Ascending aorta (tissue), 2 donors: ENCODE results near the gene CENPT. TPM values are rescaled to one million over a fixed set of nuclear protein-coding genes. Genes with fewer than 3 reads are reported as not detected.

ENCODE experiments used
- DNase-seq, 2 donors: peaks; one replicate each; pipeline ENCODE4 v3.0.0-alpha.2; 2019; ENCODE audit warnings: low spot score in 2 of 2
- H3K27ac ChIP-seq, 2 donors: fragments of 200-600 bp; sonication (generic); one replicate each; pipeline ENCODE4 v1.5.1; 2016 to 2017; ENCODE audit warnings: mild to moderate bottlenecking in 1 of 2
- H3K27me3 ChIP-seq: fragments of 200-600 bp; sonication (generic); one replicate; pipeline ENCODE4 v1.5.1; 2017
- H3K36me3 ChIP-seq, 2 donors: fragments of 200-600 bp; sonication (generic); one replicate each; pipeline ENCODE4 v1.5.1; 2016
- H3K4me1 ChIP-seq, 2 donors: fragments of 200-600 bp; sonication (generic); one replicate each; pipeline ENCODE4 v1.5.1; 2016 to 2017; ENCODE audit warnings: mild to moderate bottlenecking in 1 of 2
- H3K4me3 ChIP-seq, 2 donors: fragments of 200-600 bp; sonication (generic); one replicate each; pipeline ENCODE4 v1.5.1; 2016 to 2017; ENCODE audit warnings: mild to moderate bottlenecking in 1 of 2
- H3K9me3 ChIP-seq, 2 donors: fragments of 200-600 bp; sonication (generic); one replicate each; pipeline ENCODE4 v1.5.1; 2016
- CTCF ChIP-seq, 3 experiments: fragments of 200-600 bp in 2 of 3; fragments of 450-650 bp in 1 of 3; sonication (generic) in 2 of 3; IDR thresholded peaks; one replicate each; pipeline ENCODE4 v1.5.1; 2016 to 2019; ENCODE audit warnings: antibody characterized with exemption in 3 of 3, mild to moderate bottlenecking in 1 of 3, moderate library complexity in 1 of 3
- intact Hi-C: fragments of 100-400 bp; cut with DNase I; formaldehyde crosslinking; loops from one replicate; pipeline ENCODE4 v1.15.1; 2023
- total RNA-seq: library from RNA; depleted of rRNA; stranded (reverse); fragments of >200 nt; gene quantifications from one replicate; pipeline ENCODE4 v1.1.0, GENCODE V29; 2016

Gene CENPT
- total RNA-seq, 1 donor from 2014 or later = 220 TPM

DNA sequence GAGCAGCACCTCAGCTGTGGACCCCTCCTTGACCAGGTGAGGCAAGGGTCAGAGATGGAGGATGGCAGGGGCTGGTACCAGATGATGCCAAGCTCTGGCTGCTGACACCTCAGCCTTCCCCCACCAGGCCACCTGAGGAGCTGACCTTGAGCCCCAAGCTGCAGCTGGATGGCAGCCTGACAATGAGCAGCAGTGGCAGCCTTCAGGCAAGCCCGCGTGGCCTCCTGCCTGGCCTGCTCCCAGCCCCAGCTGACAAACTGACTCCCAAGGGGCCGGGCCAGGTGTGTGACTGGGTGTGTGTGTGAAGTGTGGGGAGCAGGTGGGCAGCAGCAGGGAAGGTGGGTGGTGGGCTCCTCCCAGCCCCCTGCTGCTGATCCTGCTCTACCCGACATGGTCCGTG is 32.4 kb upstream of the CENPT start:
- Histone ChIP-seq H3K4me1 (peaks cover 6 to 11% of the 10 kb centered on the region in 2 donors), H3K4me3 (no peak overlapping the region), H3K27me3 (no peaks in the 10 kb centered on the region), H3K36me3 (peaks cover 83 to 87% of the 10 kb centered on the region in 2 donors), H3K9me3 (no peaks in the 10 kb centered on the region), H3K27ac (no peak overlapping the region)
- intact Hi-C loops = loop anchor here (5.0 kb wide), 1 partner anchor 162 kb away; no protein-coding TSS in a partner anchor
- no peak for TF ChIP-seq CTCF (IDR thresholded peaks at IDR 0.05)
- DNase-seq = no peak

DNA sequence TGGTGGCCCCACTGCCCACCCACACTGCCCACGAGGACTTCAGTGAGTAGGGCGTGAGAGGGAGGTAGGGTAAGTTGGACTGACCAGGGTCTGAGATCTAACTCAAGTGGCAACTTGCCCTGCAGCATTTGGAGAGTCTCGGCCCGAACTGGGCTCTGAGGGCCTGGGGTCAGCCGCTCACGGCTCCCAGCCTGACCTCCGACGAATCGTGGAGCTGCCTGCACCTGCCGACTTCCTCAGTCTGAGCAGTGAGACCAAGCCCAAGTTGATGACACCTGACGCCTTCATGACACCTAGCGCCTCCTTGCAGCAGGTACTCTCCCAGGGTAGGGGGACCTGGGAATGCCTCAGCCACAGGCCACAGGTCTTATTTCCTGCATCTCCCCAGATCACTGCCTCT is 32.0 kb upstream of the CENPT start:
- Histone ChIP-seq H3K4me1 (peaks cover 6 to 11% of the 10 kb centered on the region in 2 donors), H3K4me3 (no peak overlapping the region), H3K36me3 (peaks cover 83 to 87% of the 10 kb centered on the region in 2 donors), H3K27ac (no peak overlapping the region), H3K27me3 (no peaks in the 10 kb centered on the region), H3K9me3 (no peaks in the 10 kb centered on the region)
- intact Hi-C loops = no loop called here
- DNase-seq = no peak
- no peak for TF ChIP-seq CTCF (IDR thresholded peaks at IDR 0.05)

- Histone ChIP-seq H3K9me3 (no peaks in the 10 kb centered on the region), H3K27me3 (no peaks in the 10 kb centered on the region), H3K36me3 (peaks cover 79 to 82% of the 10 kb centered on the region in 2 donors), H3K4me1 (peaks cover under 1 to 11% of the 10 kb centered on the region in 2 donors), H3K27ac (no peak overlapping the region), H3K4me3 (no peak overlapping the region)
- intact Hi-C loops = no loop called here
- no peak for TF ChIP-seq CTCF (IDR thresholded peaks at IDR 0.05)
- no peak for DNase-seq
Observed at GRCh38 chr16:67878846-67879245, 31.4 kb upstream of the CENPT start.

GRCh38 chr16:67878232-67878631 is 30.7 kb upstream of the CENPT start:
- no peaks in the 10 kb centered on the region for H3K27me3 ChIP-seq
- DNase-seq = no peak
- no peaks in the 10 kb centered on the region for H3K9me3 ChIP-seq
- H3K4me1 ChIP-seq = peaks cover 0 to 11% of the 10 kb centered on the region in 2 donors
- TF ChIP-seq CTCF (IDR thresholded peaks at IDR 0.05) = no peak
- intact Hi-C loops = no loop called here
- no peak overlapping the region for H3K27ac ChIP-seq
- no peak overlapping the region for H3K4me3 ChIP-seq
- H3K36me3 ChIP-seq = peaks cover 75 to 76% of the 10 kb centered on the region in 2 donors

GRCh38 chr16:67877064-67877463 is 29.6 kb upstream of the CENPT start:
- Histone ChIP-seq H3K27ac (no peak overlapping the region), H3K36me3 (peaks cover 64% of the 10 kb centered on the region in 2 donors), H3K4me1 (peaks cover 0 to 15% of the 10 kb centered on the region in 2 donors), H3K27me3 (no peaks in the 10 kb centered on the region), H3K4me3 (no peak overlapping the region), H3K9me3 (no peaks in the 10 kb centered on the region)
- no peak for DNase-seq
- intact Hi-C loops = no loop called here
- no peak for TF ChIP-seq CTCF (IDR thresholded peaks at IDR 0.05)

- H3K4me3 ChIP-seq = peak overlapping the region; percentile 87 to 91
- H3K27me3 ChIP-seq = no peaks in the 10 kb centered on the region
- no peak overlapping the region for H3K27ac ChIP-seq
- no peaks in the 10 kb centered on the region for H3K9me3 ChIP-seq
- peaks cover 0 to 15% of the 10 kb centered on the region in 2 donors for H3K4me1 ChIP-seq
- intact Hi-C loops = loop anchor here (5.0 kb wide), 1 partner anchor 42 kb away; no protein-coding TSS in a partner anchor
- TF ChIP-seq CTCF (IDR thresholded peaks at IDR 0.05) = no peak
- peaks cover 58 to 59% of the 10 kb centered on the region in 2 donors for H3K36me3 ChIP-seq
- DNase-seq = no peak
Observed at GRCh38 chr16:67874372-67874771, 26.9 kb upstream of the CENPT start.
